Fibroblast of villous mesenchyme (primary cell): ENCODE measurements around the gene BMF. TPM values are rescaled to one million over a fixed set of nuclear protein-coding genes. Genes with fewer than 3 reads are reported as not detected.

Source experiments
- DNase-seq: peaks from one replicate; pipeline ENCODE4 v3.0.0-alpha.2; 2010; ENCODE audit warnings: low read depth
- H3K4me3 ChIP-seq: 2 replicates; pipeline ENCODE4 v1.5.1; 2011; ENCODE audit warnings: low read depth, mild to moderate bottlenecking, low read length
- CTCF ChIP-seq: IDR thresholded peaks from 2 replicates; pipeline ENCODE4 v1.5.1; 2012; ENCODE audit warnings: low read depth, mild to moderate bottlenecking, low read length; ENCODE audit not compliant: insufficient read depth
- total RNA-seq: library from RNA; depleted of rRNA; stranded (reverse); fragments of >200 nt; gene quantifications from 2 replicates; pipeline ENCODE4 v1.2.3, GENCODE V29; 2012

BMF gene
- total RNA-seq, 1 donor, result 0.86 TPM

GRCh38 chr15:40070608-40071218 lies 38.0 kb downstream of the BMF start:
- DNase-seq, result no peak
- no peak overlapping the region for H3K4me3 ChIP-seq
- TF ChIP-seq CTCF, result no peak

- no peak overlapping the region for H3K4me3 ChIP-seq
- DNase-seq, result no peak
- TF ChIP-seq CTCF, result no peak
Observed at GRCh38 chr15:40070166-40070557, 38.5 kb downstream of the BMF start.

GRCh38 chr15:40069178-40070165 lies 39.2 kb downstream of the BMF start:
- no peak overlapping the region for H3K4me3 ChIP-seq
- no peak for DNase-seq
- TF ChIP-seq CTCF, result no peak

GRCh38 chr15:40067921-40068624 lies 40.6 kb downstream of the BMF start:
- TF ChIP-seq CTCF, result no peak
- DNase-seq, result no peak
- H3K4me3 ChIP-seq, result no peak overlapping the region

- H3K4me3 ChIP-seq, result no peak overlapping the region
- no peak for DNase-seq
- no peak for TF ChIP-seq CTCF
Observed at GRCh38 chr15:40066589-40066988, 42.1 kb downstream of the BMF start.

GRCh38 chr15:40065166-40065565 lies 43.5 kb downstream of the BMF start:
- no peak for DNase-seq
- no peak for TF ChIP-seq CTCF
- no peak overlapping the region for H3K4me3 ChIP-seq
